ENCODE results near the gene MOB3B.

The MOB3B gene

GRCh38 chr9:27385606-27386322, 143.8 kb downstream of the MOB3B start:
- TF ChIP-seq CTCF (conservative IDR thresholded peaks at IDR 0.05): no peak
- H3K27ac ChIP-seq: peak overlapping the region; percentile 31; the same call in 1 of the 2 replicates

- peak overlapping the region; percentile 31; the same call in 1 of the 2 replicates for H3K27ac ChIP-seq
- TF ChIP-seq CTCF (conservative IDR thresholded peaks at IDR 0.05): no peak
Measured at GRCh38 chr9:27384262-27385014, 145.2 kb downstream of the MOB3B start.

- H3K27ac ChIP-seq: no peak overlapping the region
- TF ChIP-seq CTCF (conservative IDR thresholded peaks at IDR 0.05): no peak
Measured at GRCh38 chr9:27383524-27383923, 146.1 kb downstream of the MOB3B start.

GRCh38 chr9:27382975-27383374, 146.6 kb downstream of the MOB3B start:
- TF ChIP-seq CTCF (conservative IDR thresholded peaks at IDR 0.05): no peak
- H3K27ac ChIP-seq: no peak overlapping the region

GRCh38 chr9:27382308-27382707, 147.3 kb downstream of the MOB3B start:
- H3K27ac ChIP-seq: no peak overlapping the region
- TF ChIP-seq CTCF (conservative IDR thresholded peaks at IDR 0.05): no peak

GRCh38 chr9:27379311-27380251, 150.0 kb downstream of the MOB3B start:
- peak overlapping the region; percentile 18; the same call in 1 of the 2 replicates for H3K27ac ChIP-seq
- no peak for TF ChIP-seq CTCF (conservative IDR thresholded peaks at IDR 0.05)
